HL-60 (cell line): ENCODE measurements around the gene TMEM225B.
A peak's percentile ranks its signal among the peaks of the same experiment; 100 is the strongest.

Source experiments
- DNase-seq, 2 experiments: peaks; one replicate each; pipeline ENCODE4 v3.0.0-alpha.2; 2010 to 2020; ENCODE audit warnings: low read depth in 1 of 2, low spot score in 1 of 2
- H3K27ac ChIP-seq: fragments of 250-450 bp; sonication (Bioruptor Pico); replicated peaks from 2 replicates; pipeline ENCODE4 v1.5.1; 2020; ENCODE audit warnings: mild to moderate bottlenecking, moderate library complexity
- H3K27me3 ChIP-seq: fragments of 250-450 bp; sonication (Bioruptor Pico); 2 replicates; pipeline ENCODE4 v1.5.1; 2021; ENCODE audit warnings: mild to moderate bottlenecking, moderate library complexity; ENCODE audit not compliant: insufficient read depth, poor library complexity, severe bottlenecking
- H3K4me3 ChIP-seq: replicated peaks from 2 replicates; pipeline ENCODE4 v1.5.1; 2011; ENCODE audit warnings: mild to moderate bottlenecking, control low read depth, low read length; ENCODE audit not compliant: insufficient read depth
- GABPA ChIP-seq: IDR thresholded peaks from 2 replicates; pipeline ENCODE4 v1.6.1; 2012; ENCODE audit warnings: low read depth
- POLR2AphosphoS5 ChIP-seq: IDR thresholded peaks from 2 replicates; pipeline ENCODE4 v1.6.1; 2012; ENCODE audit warnings: low read depth
- SPI1 ChIP-seq: IDR thresholded peaks from 2 replicates; pipeline ENCODE4 v1.6.1; 2012; ENCODE audit warnings: low read depth, mild to moderate bottlenecking, borderline replicate concordance
- TF ChIP-seq, protein P1 (sequence below): IDR thresholded peaks from 2 replicates; pipeline ENCODE4 v1.6.1; 2012; ENCODE audit warnings: low read depth; ENCODE audit not compliant: insufficient replicate concordance
- TF ChIP-seq, protein P2 (sequence below): IDR thresholded peaks from one replicate; pipeline ENCODE4 v1.5.1; 2011; ENCODE audit warnings: low read length, control low read depth, inconsistent platforms; ENCODE audit not compliant: insufficient read depth

The TMEM225B gene

DNA sequence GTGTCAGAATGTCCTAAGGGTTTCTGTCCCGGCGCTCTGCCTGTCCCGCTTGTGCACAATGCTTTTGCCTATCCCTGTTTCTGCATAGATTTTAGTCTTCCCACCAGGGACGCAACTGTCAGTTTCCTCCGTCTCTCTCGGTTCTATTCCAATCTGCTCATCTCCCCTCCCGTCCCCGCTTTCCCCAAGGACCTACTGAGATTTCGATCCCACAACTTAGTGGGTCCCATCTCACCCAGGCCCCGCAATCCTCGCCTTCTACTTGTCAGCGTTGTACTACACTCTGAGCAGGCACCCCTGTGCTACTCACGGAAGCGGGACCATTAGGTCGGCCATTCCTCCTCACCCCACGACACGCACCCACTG, 40.1 kb upstream of the TMEM225B start:
- Histone ChIP-seq H3K4me3 (peak overlapping the region; percentile 75), H3K27ac (peak overlapping the region; percentile 95), H3K27me3 (no peaks in the 10 kb centered on the region)
- no peak for DNase-seq
- TF ChIP-seq GABPA (no peak), SPI1 (no peak), POLR2AphosphoS5 (no peak; the same call in 1 of the 2 replicates)

DNA sequence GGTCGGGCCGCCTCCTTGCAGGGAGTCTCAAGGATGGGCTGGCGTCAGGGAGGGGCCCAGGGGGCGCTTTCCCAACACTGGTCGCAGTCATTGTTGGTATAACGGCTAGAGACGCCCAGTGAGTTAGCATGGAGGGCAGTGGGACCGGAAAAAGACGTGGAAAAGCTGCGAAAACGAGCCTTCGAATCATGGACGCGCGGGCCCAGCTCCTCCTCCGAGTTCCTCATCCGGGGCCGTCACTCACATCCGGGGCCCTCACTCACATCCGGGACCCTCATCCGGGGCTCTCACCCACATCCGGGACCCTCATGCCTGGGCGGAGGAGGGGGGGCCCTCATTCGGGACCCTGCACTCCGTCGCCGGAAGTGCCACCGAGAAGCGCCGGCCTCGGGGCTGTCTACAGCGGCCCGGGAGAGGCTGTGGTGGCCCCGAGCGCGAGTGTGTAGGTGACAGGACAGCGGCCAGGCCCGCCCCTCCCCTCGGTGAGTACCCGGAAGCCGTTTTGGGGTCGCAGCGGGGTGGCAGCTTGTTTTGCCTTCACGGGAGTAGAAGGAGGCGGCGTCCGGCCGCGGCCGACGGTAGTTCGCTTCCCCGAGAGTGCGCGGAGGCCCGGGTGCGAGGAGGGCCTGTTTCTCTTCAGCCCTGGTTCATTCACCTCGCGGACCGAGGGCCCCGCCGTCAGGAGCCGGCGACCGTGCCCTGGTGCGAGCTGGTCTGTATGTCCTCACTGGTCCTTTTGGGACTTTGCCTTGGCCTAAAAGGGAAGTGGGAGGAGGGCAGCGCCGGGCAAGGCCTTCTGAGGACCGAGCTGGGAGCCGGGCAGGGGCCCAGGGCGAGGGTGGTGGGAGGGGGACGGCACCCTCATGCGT, 39.5 kb upstream of the TMEM225B start, which contains the start of gene ZNF655:
Gene ZNF655, plus strand, starts transcription at position 337 of the 869 bp plus-strand sequence. CDS start 1,918 bp downstream, outside the sequence.
- TF ChIP-seq SPI1 (peak; percentile 81), GABPA (peak; percentile 77), POLR2AphosphoS5 (peak; percentile 63)
- TF ChIP-seq, protein P1, sequence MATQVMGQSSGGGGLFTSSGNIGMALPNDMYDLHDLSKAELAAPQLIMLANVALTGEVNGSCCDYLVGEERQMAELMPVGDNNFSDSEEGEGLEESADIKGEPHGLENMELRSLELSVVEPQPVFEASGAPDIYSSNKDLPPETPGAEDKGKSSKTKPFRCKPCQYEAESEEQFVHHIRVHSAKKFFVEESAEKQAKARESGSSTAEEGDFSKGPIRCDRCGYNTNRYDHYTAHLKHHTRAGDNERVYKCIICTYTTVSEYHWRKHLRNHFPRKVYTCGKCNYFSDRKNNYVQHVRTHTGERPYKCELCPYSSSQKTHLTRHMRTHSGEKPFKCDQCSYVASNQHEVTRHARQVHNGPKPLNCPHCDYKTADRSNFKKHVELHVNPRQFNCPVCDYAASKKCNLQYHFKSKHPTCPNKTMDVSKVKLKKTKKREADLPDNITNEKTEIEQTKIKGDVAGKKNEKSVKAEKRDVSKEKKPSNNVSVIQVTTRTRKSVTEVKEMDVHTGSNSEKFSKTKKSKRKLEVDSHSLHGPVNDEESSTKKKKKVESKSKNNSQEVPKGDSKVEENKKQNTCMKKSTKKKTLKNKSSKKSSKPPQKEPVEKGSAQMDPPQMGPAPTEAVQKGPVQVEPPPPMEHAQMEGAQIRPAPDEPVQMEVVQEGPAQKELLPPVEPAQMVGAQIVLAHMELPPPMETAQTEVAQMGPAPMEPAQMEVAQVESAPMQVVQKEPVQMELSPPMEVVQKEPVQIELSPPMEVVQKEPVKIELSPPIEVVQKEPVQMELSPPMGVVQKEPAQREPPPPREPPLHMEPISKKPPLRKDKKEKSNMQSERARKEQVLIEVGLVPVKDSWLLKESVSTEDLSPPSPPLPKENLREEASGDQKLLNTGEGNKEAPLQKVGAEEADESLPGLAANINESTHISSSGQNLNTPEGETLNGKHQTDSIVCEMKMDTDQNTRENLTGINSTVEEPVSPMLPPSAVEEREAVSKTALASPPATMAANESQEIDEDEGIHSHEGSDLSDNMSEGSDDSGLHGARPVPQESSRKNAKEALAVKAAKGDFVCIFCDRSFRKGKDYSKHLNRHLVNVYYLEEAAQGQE: peak; percentile 46
- TF ChIP-seq, protein P2, sequence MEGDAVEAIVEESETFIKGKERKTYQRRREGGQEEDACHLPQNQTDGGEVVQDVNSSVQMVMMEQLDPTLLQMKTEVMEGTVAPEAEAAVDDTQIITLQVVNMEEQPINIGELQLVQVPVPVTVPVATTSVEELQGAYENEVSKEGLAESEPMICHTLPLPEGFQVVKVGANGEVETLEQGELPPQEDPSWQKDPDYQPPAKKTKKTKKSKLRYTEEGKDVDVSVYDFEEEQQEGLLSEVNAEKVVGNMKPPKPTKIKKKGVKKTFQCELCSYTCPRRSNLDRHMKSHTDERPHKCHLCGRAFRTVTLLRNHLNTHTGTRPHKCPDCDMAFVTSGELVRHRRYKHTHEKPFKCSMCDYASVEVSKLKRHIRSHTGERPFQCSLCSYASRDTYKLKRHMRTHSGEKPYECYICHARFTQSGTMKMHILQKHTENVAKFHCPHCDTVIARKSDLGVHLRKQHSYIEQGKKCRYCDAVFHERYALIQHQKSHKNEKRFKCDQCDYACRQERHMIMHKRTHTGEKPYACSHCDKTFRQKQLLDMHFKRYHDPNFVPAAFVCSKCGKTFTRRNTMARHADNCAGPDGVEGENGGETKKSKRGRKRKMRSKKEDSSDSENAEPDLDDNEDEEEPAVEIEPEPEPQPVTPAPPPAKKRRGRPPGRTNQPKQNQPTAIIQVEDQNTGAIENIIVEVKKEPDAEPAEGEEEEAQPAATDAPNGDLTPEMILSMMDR: no peak
- no peaks in the 10 kb centered on the region for H3K27me3 ChIP-seq
- peak within 1 kb of the TSS; percentile 95 for H3K27ac ChIP-seq
- peak within 1 kb of the TSS; percentile 75 for H3K4me3 ChIP-seq
- peak; percentile 59 to 82 for DNase-seq

DNA sequence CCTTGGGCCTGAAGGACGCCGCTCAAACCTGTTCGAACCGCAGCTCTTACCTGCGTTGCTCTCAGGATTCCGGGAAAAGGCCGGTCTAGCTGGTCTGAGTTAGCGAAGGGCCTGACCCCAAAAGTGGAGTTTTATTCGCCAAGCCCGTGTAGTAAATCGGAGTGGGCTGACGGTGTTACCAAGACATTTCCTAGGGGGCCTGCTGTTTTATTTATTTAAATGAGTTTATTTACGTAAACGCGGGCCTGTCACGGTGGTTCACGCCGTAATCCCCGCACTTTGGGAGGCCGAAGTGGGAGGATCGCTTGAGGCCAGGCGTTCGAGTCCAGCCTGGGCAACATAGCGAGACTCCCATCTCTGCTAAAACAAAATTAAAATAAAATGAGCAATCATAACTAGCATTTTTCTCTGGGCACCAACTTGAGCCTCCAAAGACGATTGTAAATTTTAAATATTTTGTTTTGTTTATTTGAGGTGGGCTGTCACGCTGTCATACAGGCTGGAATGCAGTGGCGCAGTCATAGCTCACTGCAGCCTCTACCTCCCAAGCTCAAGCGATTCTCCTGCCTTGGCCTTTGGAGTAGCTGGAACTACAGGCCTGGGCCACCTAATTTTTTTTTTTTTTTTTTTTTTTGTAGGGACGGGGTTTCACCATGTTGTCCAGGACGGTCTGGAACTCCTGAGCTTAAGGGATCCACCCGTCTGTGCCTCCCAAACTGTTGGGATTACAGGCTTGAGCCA, 38.7 kb upstream of the TMEM225B start:
- no peak for DNase-seq
- Histone ChIP-seq H3K27ac (peak overlapping the region; percentile 95), H3K27me3 (no peaks in the 10 kb centered on the region), H3K4me3 (peak overlapping the region; percentile 75)
- TF ChIP-seq, protein P2: no peak
- TF ChIP-seq SPI1: no peak
- TF ChIP-seq, protein P1: no peak
- TF ChIP-seq POLR2AphosphoS5: no peak
- TF ChIP-seq GABPA: no peak
